Neural cell (in vitro differentiated cells): Measurements from ENCODE around the gene AKT3. TPM values are rescaled to one million over a fixed set of nuclear protein-coding genes. Genes with fewer than 3 reads are reported as not detected.

Source experiments
- H2AFZ ChIP-seq: fragments of 200-600, 300-800 bp; sonication (generic), shearing (Covaris generic); 2 replicates; pipeline ENCODE4 v1.6.0; 2014; ENCODE audit warnings: low read depth, mild to moderate bottlenecking, antibody characterized with exemption, low read length, moderate library complexity
- H3F3A ChIP-seq: fragments of 200-600 bp; shearing (Covaris generic); 2 replicates; pipeline ENCODE4 v1.6.1; 2016; ENCODE audit warnings: mild to moderate bottlenecking, moderate library complexity, mixed read lengths, antibody characterized with exemption, low read length; ENCODE audit not compliant: insufficient read depth, poor library complexity, severe bottlenecking
- H3K27ac ChIP-seq: fragments of 200-600, 300-800 bp; sonication (generic), shearing (Covaris generic); 2 replicates; pipeline ENCODE4 v1.5.1; 2014; ENCODE audit warnings: mild to moderate bottlenecking, low read length, moderate library complexity
- H3K27me3 ChIP-seq: fragments of 300-800, 200-600 bp; sonication (generic), shearing (Covaris generic); 2 replicates; pipeline ENCODE4 v1.6.0; 2014; ENCODE audit warnings: mild to moderate bottlenecking, low read depth, low read length, moderate library complexity; ENCODE audit not compliant: insufficient read depth
- H3K36me3 ChIP-seq: fragments of 300-800, 200-600 bp; sonication (generic), shearing (Covaris generic); 2 replicates; pipeline ENCODE4 v1.5.1; 2014; ENCODE audit warnings: mild to moderate bottlenecking, antibody characterized with exemption, low read length, moderate library complexity; ENCODE audit not compliant: insufficient read depth
- H3K4me2 ChIP-seq: fragments of 300-800, 200-600 bp; sonication (generic), shearing (Covaris generic); 2 replicates; pipeline ENCODE4 v1.6.0; 2014; ENCODE audit warnings: mild to moderate bottlenecking, low read length
- H3K4me3 ChIP-seq: fragments of 300-800, 200-600 bp; sonication (generic), shearing (Covaris generic); 2 replicates; pipeline ENCODE4 v1.5.1; 2014; ENCODE audit warnings: mild to moderate bottlenecking, low read length, moderate library complexity
- H3K79me2 ChIP-seq: fragments of 200-600 bp; shearing (Covaris generic); replicated peaks from 2 replicates; pipeline ENCODE4 v1.6.0; 2014; ENCODE audit warnings: mild to moderate bottlenecking, low read length, moderate library complexity; ENCODE audit not compliant: insufficient read depth
- H3K9ac ChIP-seq: fragments of 300-800, 200-600 bp; sonication (generic), shearing (Covaris generic); 2 replicates; pipeline ENCODE4 v1.6.1; 2016; ENCODE audit warnings: mild to moderate bottlenecking, low read length, mixed read lengths
- H3K9me2 ChIP-seq: fragments of 200-600 bp; shearing (Covaris generic); 2 replicates; pipeline ENCODE4 v1.6.1; 2016; ENCODE audit warnings: mild to moderate bottlenecking, low read length, mixed read lengths; ENCODE audit not compliant: insufficient read depth
- H3K9me3 ChIP-seq: fragments of 200-600, 300-800 bp; sonication (generic), shearing (Covaris generic); 2 replicates; pipeline ENCODE4 v1.6.1; 2016; ENCODE audit warnings: mild to moderate bottlenecking, mixed run types, low read length, moderate library complexity, mixed read lengths
- H4K20me1 ChIP-seq: fragments of 200-600 bp; shearing (Covaris generic); 2 replicates; pipeline ENCODE4 v1.6.1; 2016; ENCODE audit warnings: mild to moderate bottlenecking, mixed run types; ENCODE audit not compliant: insufficient read depth
- EP300 ChIP-seq: fragments of 450-650 bp; conservative IDR thresholded peaks from 2 replicates; pipeline ENCODE4 v1.6.1; 2014; ENCODE audit warnings: antibody characterized with exemption, mild to moderate bottlenecking, moderate library complexity; ENCODE audit not compliant: poor library complexity, severe bottlenecking
- EZH2 ChIP-seq: fragments of 200-600, 300-800 bp; shearing (Covaris generic), sonication (generic); IDR thresholded peaks from 2 replicates; pipeline ENCODE4 v1.6.1; 2014; ENCODE audit warnings: antibody characterized with exemption, low read length, borderline replicate concordance, mild to moderate bottlenecking; ENCODE audit not compliant: insufficient read depth, poor library complexity, severe bottlenecking
- MXI1 ChIP-seq: fragments of 450-650 bp; conservative IDR thresholded peaks from 2 replicates; pipeline ENCODE4 v1.6.1; 2014; ENCODE audit warnings: antibody characterized with exemption, mild to moderate bottlenecking; ENCODE audit not compliant: poor library complexity, severe bottlenecking
- POLR2AphosphoS5 ChIP-seq: IDR thresholded peaks from 2 replicates; pipeline ENCODE4 v1.6.1; 2012
- RAD21 ChIP-seq: fragments of 450-650 bp; conservative IDR thresholded peaks from 2 replicates; pipeline ENCODE4 v1.6.1; 2014; ENCODE audit warnings: antibody characterized with exemption, mild to moderate bottlenecking, moderate library complexity
- REST ChIP-seq: IDR thresholded peaks from 2 replicates; pipeline ENCODE4 v1.6.1; 2012; ENCODE audit warnings: borderline replicate concordance
- SMC3 ChIP-seq: fragments of 450-650 bp; conservative IDR thresholded peaks from 2 replicates; pipeline ENCODE4 v1.6.1; 2014; ENCODE audit warnings: antibody characterized with exemption, mild to moderate bottlenecking, moderate library complexity; ENCODE audit not compliant: poor library complexity
- TAF1 ChIP-seq: IDR thresholded peaks from 2 replicates; pipeline ENCODE4 v1.6.1; 2012; ENCODE audit warnings: low read depth
- polyA plus RNA-seq: library from polyadenylated mRNA; depleted of rRNA; stranded (reverse); fragments of >200 nt; gene quantifications from 2 replicates; pipeline ENCODE4 v1.2.3, GENCODE V29; 2014

Gene AKT3
- polyA plus RNA-seq, 1 donor from 2014 or later = 46.0 TPM

GRCh38 chr1:243455760-243456651 is 394.0 kb downstream of the AKT3 start:
- no peak overlapping the region for H2AFZ ChIP-seq

GRCh38 chr1:243454328-243454997 is 395.6 kb downstream of the AKT3 start:
- no peaks in the 10 kb centered on the region for H3K79me2 ChIP-seq
- H3K9ac ChIP-seq = no peak overlapping the region
- H2AFZ ChIP-seq = no peak overlapping the region
- no peaks in the 10 kb centered on the region for H4K20me1 ChIP-seq
- no peaks in the 10 kb centered on the region for H3K9me2 ChIP-seq
- H3F3A ChIP-seq = no peaks in the 10 kb centered on the region
- no peaks in the 10 kb centered on the region for H3K36me3 ChIP-seq
- H3K4me3 ChIP-seq = no peak overlapping the region
- no peak overlapping the region for H3K27ac ChIP-seq
- TF ChIP-seq EZH2 (no peak), SMC3 (no peak), RAD21 (no peak), REST (no peak), EP300 (no peak)
- no peaks in the 10 kb centered on the region for H3K27me3 ChIP-seq
- H3K4me2 ChIP-seq = no peak overlapping the region
- H3K9me3 ChIP-seq = no peaks in the 10 kb centered on the region

More at GRCh38 chr1:243455760-243456651, 394.0 kb downstream of the AKT3 start:
- Histone ChIP-seq H3K9ac (no peak overlapping the region), H3K4me3 (no peak overlapping the region), H3K4me2 (no peak overlapping the region), H3K79me2 (no peaks in the 10 kb centered on the region), H3K36me3 (no peaks in the 10 kb centered on the region), H3K9me2 (no peaks in the 10 kb centered on the region), H3K27ac (no peak overlapping the region), H3K27me3 (no peaks in the 10 kb centered on the region), H3F3A (no peaks in the 10 kb centered on the region), H3K9me3 (no peaks in the 10 kb centered on the region), H4K20me1 (no peaks in the 10 kb centered on the region)
- TF ChIP-seq EZH2 (no peak), SMC3 (no peak), EP300 (no peak), MXI1 (no peak), REST (no peak), POLR2AphosphoS5 (no peak), TAF1 (no peak)
